Measurements from ENCODE around the gene LGR4. TPM values are rescaled to one million over a fixed set of nuclear protein-coding genes. Genes with fewer than 3 reads are reported as not detected.

The LGR4 gene
- total and polyA plus RNA-seq, 2 experiments from 2014 or later = 22.6 to 99.6 TPM

DNA sequence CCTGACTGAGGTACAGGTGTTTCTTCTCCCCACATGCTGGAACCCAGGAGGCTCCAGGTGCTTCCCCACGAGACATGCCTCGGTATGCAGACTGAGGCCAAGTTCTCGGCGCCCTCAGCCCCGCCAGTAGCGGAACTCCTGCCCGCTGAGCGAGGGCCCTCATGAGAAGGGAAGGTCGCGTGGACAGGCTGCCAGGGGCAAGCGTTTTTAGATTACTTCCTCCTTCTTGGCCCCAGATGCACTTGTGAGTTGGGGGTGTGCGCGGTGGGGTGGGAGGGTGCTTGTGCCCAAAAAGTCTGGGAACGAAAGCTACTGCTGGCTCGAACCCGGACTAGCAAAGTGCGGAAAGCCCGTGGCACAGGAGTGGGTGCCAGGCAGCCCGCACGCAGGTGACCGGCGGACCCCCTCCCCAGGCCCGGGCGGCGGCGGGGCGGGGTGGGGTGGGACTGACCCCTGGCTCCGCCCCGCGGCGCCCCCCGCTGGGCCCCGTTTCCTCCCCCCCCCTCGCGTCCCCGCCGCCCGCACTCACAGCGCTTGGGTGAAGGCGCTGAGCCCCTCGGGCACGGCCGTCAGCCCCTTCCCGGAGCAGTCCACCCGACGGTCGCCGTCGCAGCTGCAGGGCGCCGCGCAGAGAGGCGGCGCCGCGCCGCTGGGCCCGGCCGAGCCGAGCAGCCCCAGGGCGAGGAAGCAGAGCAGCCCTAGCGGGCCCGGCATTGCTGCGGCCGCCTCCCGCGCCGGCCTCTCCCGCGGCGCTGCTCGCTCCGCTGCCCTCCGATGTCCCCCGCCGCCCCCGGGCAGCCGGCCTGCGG, 797 bp downstream of the LGR4 start:
- Mint-ChIP-seq H3K27me3 (ENCODE audit: insufficient read depth, low read depth, poor library complexity) (peaks cover 5% of the 10 kb centered on the region), H3K9me3 (0 out of 3 replicates have a peak, but pooled peaks cover 4% of the 10 kb centered on the region), H3K4me3 (peak overlapping the region; percentile 84), H3K27ac (no peak overlapping the region), H3K4me1 (peaks cover 42% of the 10 kb centered on the region), H3K36me3 (ENCODE audit: low read depth) (peaks cover 3% of the 10 kb centered on the region)
- H3K4me1 ChIP-seq (ENCODE audit: insufficient read depth) = peaks cover 31% of the 10 kb centered on the region
- H3K79me2 ChIP-seq (replicated peaks; ENCODE audit: insufficient read depth) = peaks cover 50% of the 10 kb centered on the region
- 0 out of 2 replicates have a peak, but pooled peaks cover 4% of the 10 kb centered on the region for H3F3A ChIP-seq (replicated peaks; ENCODE audit: low read depth)
- DNase-seq (ENCODE audit: low spot score) = peak; percentile 58
- H4K20me1 ChIP-seq (replicated peaks; ENCODE audit: insufficient read depth) = peaks cover 36% of the 10 kb centered on the region
- no peaks in the 10 kb centered on the region for H3K36me3 ChIP-seq (ENCODE audit: insufficient read depth)
- H2AFZ ChIP-seq = 0 out of 2 replicates have a peak overlapping the region, but pooled peaks have one; percentile 11
- TF ChIP-seq POLR2AphosphoS5 (IDR thresholded peaks at IDR 0.05; ENCODE audit: low read depth) (0 out of 2 replicates have a peak, but pooled peaks have one; percentile 27), EZH2 (IDR thresholded peaks at IDR 0.05; ENCODE audit: low read depth, unreplicated experiment) (no peak)
- TF ChIP-seq, protein P1, sequence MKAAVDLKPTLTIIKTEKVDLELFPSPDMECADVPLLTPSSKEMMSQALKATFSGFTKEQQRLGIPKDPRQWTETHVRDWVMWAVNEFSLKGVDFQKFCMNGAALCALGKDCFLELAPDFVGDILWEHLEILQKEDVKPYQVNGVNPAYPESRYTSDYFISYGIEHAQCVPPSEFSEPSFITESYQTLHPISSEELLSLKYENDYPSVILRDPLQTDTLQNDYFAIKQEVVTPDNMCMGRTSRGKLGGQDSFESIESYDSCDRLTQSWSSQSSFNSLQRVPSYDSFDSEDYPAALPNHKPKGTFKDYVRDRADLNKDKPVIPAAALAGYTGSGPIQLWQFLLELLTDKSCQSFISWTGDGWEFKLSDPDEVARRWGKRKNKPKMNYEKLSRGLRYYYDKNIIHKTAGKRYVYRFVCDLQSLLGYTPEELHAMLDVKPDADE (IDR thresholded peaks at IDR 0.05) = no peak; the same call in 1 of the 2 replicates
- TF ChIP-seq, protein P2, sequence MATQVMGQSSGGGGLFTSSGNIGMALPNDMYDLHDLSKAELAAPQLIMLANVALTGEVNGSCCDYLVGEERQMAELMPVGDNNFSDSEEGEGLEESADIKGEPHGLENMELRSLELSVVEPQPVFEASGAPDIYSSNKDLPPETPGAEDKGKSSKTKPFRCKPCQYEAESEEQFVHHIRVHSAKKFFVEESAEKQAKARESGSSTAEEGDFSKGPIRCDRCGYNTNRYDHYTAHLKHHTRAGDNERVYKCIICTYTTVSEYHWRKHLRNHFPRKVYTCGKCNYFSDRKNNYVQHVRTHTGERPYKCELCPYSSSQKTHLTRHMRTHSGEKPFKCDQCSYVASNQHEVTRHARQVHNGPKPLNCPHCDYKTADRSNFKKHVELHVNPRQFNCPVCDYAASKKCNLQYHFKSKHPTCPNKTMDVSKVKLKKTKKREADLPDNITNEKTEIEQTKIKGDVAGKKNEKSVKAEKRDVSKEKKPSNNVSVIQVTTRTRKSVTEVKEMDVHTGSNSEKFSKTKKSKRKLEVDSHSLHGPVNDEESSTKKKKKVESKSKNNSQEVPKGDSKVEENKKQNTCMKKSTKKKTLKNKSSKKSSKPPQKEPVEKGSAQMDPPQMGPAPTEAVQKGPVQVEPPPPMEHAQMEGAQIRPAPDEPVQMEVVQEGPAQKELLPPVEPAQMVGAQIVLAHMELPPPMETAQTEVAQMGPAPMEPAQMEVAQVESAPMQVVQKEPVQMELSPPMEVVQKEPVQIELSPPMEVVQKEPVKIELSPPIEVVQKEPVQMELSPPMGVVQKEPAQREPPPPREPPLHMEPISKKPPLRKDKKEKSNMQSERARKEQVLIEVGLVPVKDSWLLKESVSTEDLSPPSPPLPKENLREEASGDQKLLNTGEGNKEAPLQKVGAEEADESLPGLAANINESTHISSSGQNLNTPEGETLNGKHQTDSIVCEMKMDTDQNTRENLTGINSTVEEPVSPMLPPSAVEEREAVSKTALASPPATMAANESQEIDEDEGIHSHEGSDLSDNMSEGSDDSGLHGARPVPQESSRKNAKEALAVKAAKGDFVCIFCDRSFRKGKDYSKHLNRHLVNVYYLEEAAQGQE (IDR thresholded peaks at IDR 0.05; ENCODE audit: unreplicated experiment) = no peak
- no peaks in the 10 kb centered on the region for H3K27me3 ChIP-seq (ENCODE audit: insufficient read depth)
- H3K4me2 ChIP-seq = peak overlapping the region; percentile 98
- H3K4me3 ChIP-seq = peak overlapping the region; percentile 97
- peak; percentile 34 for ATAC-seq
- no peak overlapping the region for H3K27ac ChIP-seq (ENCODE audit: low read depth)
- no peaks in the 10 kb centered on the region for H3K9me2 ChIP-seq (ENCODE audit: insufficient read depth)

DNA sequence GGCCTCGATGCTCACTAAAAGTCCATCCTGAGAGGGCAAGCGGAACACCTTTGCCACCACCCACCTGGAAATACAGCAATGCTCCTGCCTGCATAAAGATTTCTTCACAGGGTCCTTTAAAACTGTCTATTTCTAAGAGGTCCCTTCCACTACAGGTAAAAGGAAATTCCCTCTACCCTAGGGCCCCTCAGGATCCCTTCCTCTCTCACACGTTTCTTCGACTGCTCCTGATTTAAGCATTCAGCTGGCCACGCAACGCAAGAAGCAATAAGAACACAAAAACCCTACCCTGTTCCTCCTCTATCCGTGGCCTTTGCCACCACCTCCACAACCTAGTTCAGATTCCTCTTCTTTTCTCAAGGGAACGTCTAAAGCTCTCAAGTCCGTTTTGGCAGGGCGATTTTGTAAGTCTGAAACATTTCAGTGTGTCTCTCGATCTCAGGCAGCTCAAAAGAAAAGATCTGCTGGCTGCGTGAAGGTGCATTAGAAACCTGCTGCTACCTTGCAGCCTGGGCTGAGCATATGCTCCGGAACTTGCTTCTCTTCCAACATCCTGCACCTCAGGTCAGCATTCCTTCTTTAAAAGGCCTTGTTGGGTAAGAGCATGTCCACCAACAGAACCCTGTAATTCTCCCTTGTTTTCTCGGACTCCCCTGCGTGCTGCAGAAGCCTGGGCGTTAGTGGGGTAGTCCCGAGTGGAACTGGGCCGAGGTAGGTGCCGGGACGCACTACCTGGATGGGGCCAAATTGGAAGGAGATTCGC, 1.6 kb downstream of the LGR4 start:
- ATAC-seq (peak; percentile 4; the same call in 2 of the 3 replicates), DNase-seq (ENCODE audit: low spot score) (peak; percentile 51)
- Mint-ChIP-seq H3K27me3 (ENCODE audit: insufficient read depth, low read depth, poor library complexity) (peaks cover 5% of the 10 kb centered on the region), H3K27ac (peak overlapping the region; percentile 20; the same call in 1 of the 2 replicates), H3K36me3 (ENCODE audit: low read depth) (peaks cover 3% of the 10 kb centered on the region), H3K4me3 (peak overlapping the region; percentile 84), H3K9me3 (0 out of 3 replicates have a peak, but pooled peaks cover 4% of the 10 kb centered on the region), H3K4me1 (peaks cover 42% of the 10 kb centered on the region)
- Histone ChIP-seq H3K4me3 (peak overlapping the region; percentile 97), H3K36me3 (ENCODE audit: insufficient read depth) (no peaks in the 10 kb centered on the region), H3K4me1 (ENCODE audit: insufficient read depth) (peaks cover 38% of the 10 kb centered on the region), H3K4me2 (peak overlapping the region; percentile 98), H2AFZ (0 out of 2 replicates have a peak overlapping the region, but pooled peaks have one; percentile 11), H3K27ac (ENCODE audit: low read depth) (no peak overlapping the region), H3K27me3 (ENCODE audit: insufficient read depth) (no peaks in the 10 kb centered on the region), H3F3A (replicated peaks; ENCODE audit: low read depth) (0 out of 2 replicates have a peak, but pooled peaks cover 4% of the 10 kb centered on the region), H3K9me2 (ENCODE audit: insufficient read depth) (no peaks in the 10 kb centered on the region), H3K79me2 (replicated peaks; ENCODE audit: insufficient read depth) (peaks cover 58% of the 10 kb centered on the region), H4K20me1 (replicated peaks; ENCODE audit: insufficient read depth) (peaks cover 41% of the 10 kb centered on the region)
- TF ChIP-seq, protein P3, sequence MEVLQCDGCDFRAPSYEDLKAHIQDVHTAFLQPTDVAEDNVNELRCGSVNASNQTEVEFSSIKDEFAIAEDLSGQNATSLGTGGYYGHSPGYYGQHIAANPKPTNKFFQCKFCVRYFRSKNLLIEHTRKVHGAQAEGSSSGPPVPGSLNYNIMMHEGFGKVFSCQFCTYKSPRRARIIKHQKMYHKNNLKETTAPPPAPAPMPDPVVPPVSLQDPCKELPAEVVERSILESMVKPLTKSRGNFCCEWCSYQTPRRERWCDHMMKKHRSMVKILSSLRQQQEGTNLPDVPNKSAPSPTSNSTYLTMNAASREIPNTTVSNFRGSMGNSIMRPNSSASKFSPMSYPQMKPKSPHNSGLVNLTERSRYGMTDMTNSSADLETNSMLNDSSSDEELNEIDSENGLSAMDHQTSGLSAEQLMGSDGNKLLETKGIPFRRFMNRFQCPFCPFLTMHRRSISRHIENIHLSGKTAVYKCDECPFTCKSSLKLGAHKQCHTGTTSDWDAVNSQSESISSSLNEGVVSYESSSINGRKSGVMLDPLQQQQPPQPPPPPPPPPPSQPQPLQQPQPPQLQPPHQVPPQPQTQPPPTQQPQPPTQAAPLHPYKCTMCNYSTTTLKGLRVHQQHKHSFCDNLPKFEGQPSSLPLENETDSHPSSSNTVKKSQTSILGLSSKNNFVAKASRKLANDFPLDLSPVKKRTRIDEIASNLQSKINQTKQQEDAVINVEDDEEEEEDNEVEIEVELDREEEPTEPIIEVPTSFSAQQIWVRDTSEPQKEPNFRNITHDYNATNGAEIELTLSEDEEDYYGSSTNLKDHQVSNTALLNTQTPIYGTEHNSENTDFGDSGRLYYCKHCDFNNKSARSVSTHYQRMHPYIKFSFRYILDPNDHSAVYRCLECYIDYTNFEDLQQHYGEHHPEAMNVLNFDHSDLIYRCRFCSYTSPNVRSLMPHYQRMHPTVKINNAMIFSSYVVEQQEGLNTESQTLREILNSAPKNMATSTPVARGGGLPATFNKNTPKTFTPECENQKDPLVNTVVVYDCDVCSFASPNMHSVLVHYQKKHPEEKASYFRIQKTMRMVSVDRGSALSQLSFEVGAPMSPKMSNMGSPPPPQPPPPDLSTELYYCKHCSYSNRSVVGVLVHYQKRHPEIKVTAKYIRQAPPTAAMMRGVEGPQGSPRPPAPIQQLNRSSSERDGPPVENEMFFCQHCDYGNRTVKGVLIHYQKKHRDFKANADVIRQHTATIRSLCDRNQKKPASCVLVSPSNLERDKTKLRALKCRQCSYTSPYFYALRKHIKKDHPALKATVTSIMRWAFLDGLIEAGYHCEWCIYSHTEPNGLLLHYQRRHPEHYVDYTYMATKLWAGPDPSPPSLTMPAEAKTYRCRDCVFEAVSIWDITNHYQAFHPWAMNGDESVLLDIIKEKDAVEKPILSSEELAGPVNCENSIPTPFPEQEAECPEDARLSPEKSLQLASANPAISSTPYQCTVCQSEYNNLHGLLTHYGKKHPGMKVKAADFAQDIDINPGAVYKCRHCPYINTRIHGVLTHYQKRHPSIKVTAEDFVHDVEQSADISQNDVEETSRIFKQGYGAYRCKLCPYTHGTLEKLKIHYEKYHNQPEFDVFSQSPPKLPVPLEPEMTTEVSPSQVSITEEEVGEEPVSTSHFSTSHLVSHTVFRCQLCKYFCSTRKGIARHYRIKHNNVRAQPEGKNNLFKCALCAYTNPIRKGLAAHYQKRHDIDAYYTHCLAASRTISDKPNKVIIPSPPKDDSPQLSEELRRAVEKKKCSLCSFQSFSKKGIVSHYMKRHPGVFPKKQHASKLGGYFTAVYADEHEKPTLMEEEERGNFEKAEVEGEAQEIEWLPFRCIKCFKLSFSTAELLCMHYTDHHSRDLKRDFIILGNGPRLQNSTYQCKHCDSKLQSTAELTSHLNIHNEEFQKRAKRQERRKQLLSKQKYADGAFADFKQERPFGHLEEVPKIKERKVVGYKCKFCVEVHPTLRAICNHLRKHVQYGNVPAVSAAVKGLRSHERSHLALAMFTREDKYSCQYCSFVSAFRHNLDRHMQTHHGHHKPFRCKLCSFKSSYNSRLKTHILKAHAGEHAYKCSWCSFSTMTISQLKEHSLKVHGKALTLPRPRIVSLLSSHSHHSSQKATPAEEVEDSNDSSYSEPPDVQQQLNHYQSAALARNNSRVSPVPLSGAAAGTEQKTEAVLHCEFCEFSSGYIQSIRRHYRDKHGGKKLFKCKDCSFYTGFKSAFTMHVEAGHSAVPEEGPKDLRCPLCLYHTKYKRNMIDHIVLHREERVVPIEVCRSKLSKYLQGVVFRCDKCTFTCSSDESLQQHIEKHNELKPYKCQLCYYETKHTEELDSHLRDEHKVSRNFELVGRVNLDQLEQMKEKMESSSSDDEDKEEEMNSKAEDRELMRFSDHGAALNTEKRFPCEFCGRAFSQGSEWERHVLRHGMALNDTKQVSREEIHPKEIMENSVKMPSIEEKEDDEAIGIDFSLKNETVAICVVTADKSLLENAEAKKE (CRISPR knock-in tag; IDR thresholded peaks at IDR 0.05) = no peak
- TF ChIP-seq POLR2AphosphoS5 (IDR thresholded peaks at IDR 0.05; ENCODE audit: low read depth) = no peak
- no peak for TF ChIP-seq JUNB (IDR thresholded peaks at IDR 0.05; ENCODE audit: unreplicated experiment)
- no peak for TF ChIP-seq NANOG (IDR thresholded peaks at IDR 0.05; ENCODE audit: borderline replicate concordance)

All from GM23338 (cell line).